ENCODE results near the gene S100A13. TPM values are rescaled to one million over a fixed set of nuclear protein-coding genes. Genes with fewer than 3 reads are reported as not detected.
"Not testable (repeated sequence)": the region's sequence is repeated elsewhere in the genome, so short reads cannot be mapped to it uniquely, and the experiment has no call there.

Gene S100A13
- total RNA-seq, 2 donors from 2014 or later, result 5.0 to 10.3 TPM

- Mint-ChIP-seq H3K4me1 (ENCODE audit: low read depth in 2 of 2) (peaks cover 10 to 12% of the 10 kb centered on the region in 2 donors), H3K27me3 (peaks cover 32 to 35% of the 10 kb centered on the region in 2 donors)
- DNase-seq (ENCODE audit: low spot score); H3K36me3 Mint-ChIP-seq; ATAC-seq; H3K27ac Mint-ChIP-seq; H3K9me3 Mint-ChIP-seq; H3K4me3 Mint-ChIP-seq: not testable (repeated sequence)
Measured at GRCh38 chr1:153575081-153575491, 52.2 kb downstream of the S100A13 start.

DNA sequence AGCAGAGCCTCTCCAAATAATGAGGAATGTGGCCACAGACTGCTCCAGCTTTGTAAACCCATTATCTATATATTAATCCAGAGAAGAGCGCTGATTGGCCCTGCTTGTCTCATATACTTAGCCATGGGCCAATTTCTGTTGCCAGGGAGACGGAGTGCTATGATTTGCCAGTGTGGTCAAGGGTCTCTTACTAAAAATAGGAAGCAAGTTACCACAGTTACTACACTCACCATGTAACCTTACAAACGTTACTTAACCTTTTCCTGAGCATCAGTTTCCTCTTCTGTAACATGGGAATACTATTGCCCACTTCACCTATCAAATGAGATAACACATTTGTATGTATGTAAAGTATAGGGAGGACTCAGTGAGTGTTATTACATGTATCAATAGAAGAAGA lies 54.0 kb downstream of the S100A13 start:
- Mint-ChIP-seq H3K4me1 (ENCODE audit: low read depth in 2 of 2) (peaks cover 15 to 17% of the 10 kb centered on the region in 2 donors), H3K4me3 (no peak overlapping the region), H3K36me3 (no peaks in the 10 kb centered on the region), H3K27me3 (peaks cover 28 to 30% of the 10 kb centered on the region in 2 donors), H3K9me3 (no peaks in the 10 kb centered on the region), H3K27ac (peak overlapping the region in 1 of 2 donors; percentile 77)
- DNase-seq (ENCODE audit: low spot score) (no peak), ATAC-seq (no peak)

- H3K4me1 Mint-ChIP-seq (ENCODE audit: low read depth in 2 of 2), result peaks cover 21 to 23% of the 10 kb centered on the region in 2 donors
- peaks cover 20 to 22% of the 10 kb centered on the region in 2 donors for H3K27me3 Mint-ChIP-seq
- ATAC-seq (peak; percentile 74 to 78), DNase-seq (ENCODE audit: low spot score) (no peak)
- H3K27ac Mint-ChIP-seq, result peak overlapping the region in 1 of 2 donors; percentile 77
- no peaks in the 10 kb centered on the region for H3K9me3 Mint-ChIP-seq
- no peak overlapping the region for H3K4me3 Mint-ChIP-seq
- H3K36me3 Mint-ChIP-seq, result no peaks in the 10 kb centered on the region
Measured at GRCh38 chr1:153572569-153573015, 54.7 kb downstream of the S100A13 start.

DNA sequence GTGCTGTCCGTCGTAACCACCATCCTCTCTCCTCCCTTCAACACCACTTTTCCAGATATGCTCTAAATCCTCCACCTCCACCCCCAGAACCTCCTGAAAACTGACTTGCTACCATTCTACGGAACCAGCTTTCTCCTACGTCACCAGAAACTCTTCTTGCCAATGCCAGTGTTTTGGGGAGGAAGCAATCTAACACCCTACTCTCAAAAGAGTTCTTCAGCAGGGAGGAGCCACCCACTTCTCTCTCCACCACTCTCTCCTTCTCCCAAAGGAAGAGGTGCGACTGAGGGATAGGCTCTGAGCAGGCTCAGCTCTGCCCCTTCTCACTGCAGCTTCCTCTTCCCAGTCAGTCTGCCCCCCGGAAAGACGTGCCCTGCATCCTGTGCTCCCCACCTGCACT lies 55.6 kb downstream of the S100A13 start:
- H3K9me3 Mint-ChIP-seq, result no peaks in the 10 kb centered on the region
- H3K4me1 Mint-ChIP-seq (ENCODE audit: low read depth in 2 of 2), result peaks cover 25 to 28% of the 10 kb centered on the region in 2 donors
- peaks cover 16 to 17% of the 10 kb centered on the region in 2 donors for H3K27me3 Mint-ChIP-seq
- H3K36me3 Mint-ChIP-seq, result no peaks in the 10 kb centered on the region
- H3K27ac Mint-ChIP-seq, result peak overlapping the region in 1 of 2 donors; percentile 77
- DNase-seq (ENCODE audit: low spot score) (no peak), ATAC-seq (no peak)
- H3K4me3 Mint-ChIP-seq, result no peak overlapping the region

DNA sequence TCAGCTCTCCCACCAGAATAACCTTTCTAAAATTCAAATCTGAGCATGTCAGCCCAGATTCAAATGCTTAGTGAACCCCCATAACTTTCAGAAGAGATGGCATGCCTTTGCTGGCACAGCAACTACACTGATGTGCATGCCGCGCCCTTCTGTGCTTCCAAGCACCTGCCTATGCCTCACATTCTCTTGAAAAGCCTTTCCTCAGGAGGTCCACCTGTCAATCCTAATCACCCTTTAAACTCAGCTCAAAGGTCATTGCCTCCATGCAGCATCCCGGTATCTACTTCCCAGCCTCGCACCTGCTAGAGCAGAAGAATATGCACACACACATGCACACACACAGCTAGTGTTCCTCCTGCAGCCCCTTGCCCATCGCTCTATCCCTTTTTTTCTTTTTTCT lies 56.4 kb downstream of the S100A13 start:
- DNase-seq (ENCODE audit: low spot score) (no peak), ATAC-seq (no peak)
- Mint-ChIP-seq H3K4me1 (ENCODE audit: low read depth in 2 of 2) (peaks cover 32 to 34% of the 10 kb centered on the region in 2 donors), H3K9me3 (no peaks in the 10 kb centered on the region), H3K27me3 (peaks cover 16 to 17% of the 10 kb centered on the region in 2 donors), H3K27ac (no peak overlapping the region), H3K36me3 (no peaks in the 10 kb centered on the region), H3K4me3 (no peak overlapping the region)

DNA sequence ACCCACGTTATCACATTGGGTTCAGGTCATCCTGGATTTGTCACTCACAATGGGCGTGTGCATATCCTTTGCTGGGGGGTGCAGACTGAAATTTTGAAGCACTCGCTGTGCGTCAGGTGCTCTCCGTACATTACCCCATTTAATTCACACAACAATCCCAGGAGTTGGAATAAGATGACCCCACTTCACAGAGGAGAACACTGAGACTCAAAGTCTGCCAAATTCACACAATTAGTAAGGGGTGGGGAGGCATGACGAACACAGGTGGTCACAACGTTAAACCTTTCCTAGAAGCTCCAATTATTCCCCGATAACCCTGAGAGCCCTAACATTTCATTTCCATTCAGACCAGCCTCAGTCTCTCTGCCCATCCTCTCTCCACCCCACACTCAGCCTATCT lies 57.8 kb downstream of the S100A13 start:
- Mint-ChIP-seq H3K27me3 (peaks cover 16 to 17% of the 10 kb centered on the region in 2 donors), H3K27ac (peak overlapping the region in 1 of 2 donors; percentile 45), H3K4me3 (no peak overlapping the region), H3K36me3 (no peaks in the 10 kb centered on the region), H3K9me3 (no peaks in the 10 kb centered on the region), H3K4me1 (ENCODE audit: low read depth in 2 of 2) (peaks cover 35 to 38% of the 10 kb centered on the region in 2 donors)
- no peak for DNase-seq (ENCODE audit: low spot score)
- ATAC-seq, result no peak

Other genes with a start within 250 kb of the S100A13 start
- 1 to 10 TPM in 1 of 2 donors, not detected in 1; 1.8 TPM for gene S100A8, start 236.4 kb downstream of the S100A13 start, total RNA-seq
- gene S100A7A, start 211.0 kb downstream of the S100A13 start, total RNA-seq, result not detected
- gene S100A7, start 166.9 kb downstream of the S100A13 start, total RNA-seq, result not detected
- gene S100A6, start 91.5 kb downstream of the S100A13 start, total RNA-seq, result 100 to 1,000 TPM in 1 of 2 donors, 10 to 100 TPM in 1; 90.9 to 106 TPM
- not detected for gene S100A5, start 86.6 kb downstream of the S100A13 start, total RNA-seq
- 100 to 1,000 TPM in 1 of 2 donors, 10 to 100 TPM in 1; 85.4 to 124 TPM for gene S100A4, start 81.7 kb downstream of the S100A13 start, total RNA-seq
- not detected for gene S100A3, start 78.2 kb downstream of the S100A13 start, total RNA-seq
- gene S100A2, start 61.7 kb downstream of the S100A13 start, total RNA-seq, result under 1 TPM in 1 of 2 donors, not detected in 1; 0.48 TPM
- not detected for gene S100A16, start 14.4 kb downstream of the S100A13 start, total RNA-seq
- gene S100A14, start 11.2 kb downstream of the S100A13 start, total RNA-seq, result not detected
- not detected for gene S100A1, start 929 bp upstream of the S100A13 start, total RNA-seq
- gene CHTOP, start 6.6 kb upstream of the S100A13 start, total RNA-seq, result 10 to 100 TPM; 82.1 to 96.8 TPM
- 10 to 100 TPM; 23.9 to 42.5 TPM for gene SNAPIN, start 31.2 kb upstream of the S100A13 start, total RNA-seq
- gene ILF2, start 43.5 kb upstream of the S100A13 start, total RNA-seq, result 100 to 1,000 TPM; 198 to 210 TPM
- gene NPR1, start 51.2 kb upstream of the S100A13 start, total RNA-seq, result not detected
- gene INTS3, start 100.5 kb upstream of the S100A13 start, total RNA-seq, result 10 to 100 TPM; 42.1 to 62.0 TPM
- 10 to 100 TPM; 33.6 to 69.9 TPM for gene SLC27A3, start 147.9 kb upstream of the S100A13 start, total RNA-seq

Measured in natural killer cell treated with Interleukin-12 subunit alpha and Interleukin-12 subunit beta and Interleukin-15 and Interleukin-18, amount 100 ng/mL, for 72 hours (primary cell).